HG03139 (cell line): ENCODE results near the gene GSTA5.
"Not testable (repeated sequence)": the region's sequence is repeated elsewhere in the genome, so short reads cannot be mapped to it uniquely, and the experiment has no call there.

Experiments
- ATAC-seq: cut with Tn5 transposase; IDR thresholded peaks from one replicate; pipeline ENCODE4 v1.9.1; 2021; ENCODE audit not compliant: unreplicated experiment

The GSTA5 gene

GRCh38 chr6:52794366-52794765, 46.2 kb downstream of the GSTA5 start:
- not testable (repeated sequence) for ATAC-seq

GRCh38 chr6:52790861-52791260, 49.8 kb downstream of the GSTA5 start:
- ATAC-seq, result no peak

GRCh38 chr6:52789658-52790057, 51.0 kb downstream of the GSTA5 start:
- ATAC-seq, result not testable (repeated sequence)

- ATAC-seq, result no peak
These were observed 52.1 kb downstream of the GSTA5 start for GRCh38 chr6:52788478-52788877.

- no peak for ATAC-seq
These were observed 52.7 kb downstream of the GSTA5 start for GRCh38 chr6:52787917-52788316.

GRCh38 chr6:52786249-52786956, 54.2 kb downstream of the GSTA5 start:
- ATAC-seq, result no peak

- ATAC-seq, result not testable (repeated sequence)
These were observed 57.8 kb downstream of the GSTA5 start for GRCh38 chr6:52782696-52783274.

- not testable (repeated sequence) for ATAC-seq
These were observed 58.4 kb downstream of the GSTA5 start for GRCh38 chr6:52782209-52782608.
